PFSK-1 (cell line): Measurements from ENCODE around the gene PRPSAP2.

Experiments used
- POLR2AphosphoS5 ChIP-seq: IDR thresholded peaks from 2 replicates; pipeline ENCODE4 v1.6.1; 2012; ENCODE audit warnings: low read depth, mild to moderate bottlenecking, control low read depth, low read length, moderate library complexity
- REST ChIP-seq, 2 experiments: IDR thresholded peaks; 2 replicates each; pipeline versions ENCODE4 v1.6.1 to v1.8.0; 2011 to 2012; ENCODE audit warnings: low read depth in 2 of 2, low read length in 2 of 2, control low read depth in 1 of 2, inconsistent platforms in 1 of 2, mild to moderate bottlenecking in 1 of 2, moderate library complexity in 1 of 2; ENCODE audit not compliant: insufficient read depth in 1 of 2
- SIN3A ChIP-seq: IDR thresholded peaks from 2 replicates; pipeline ENCODE4 v1.6.1; 2012; ENCODE audit warnings: mild to moderate bottlenecking, low read length, moderate library complexity, borderline replicate concordance; ENCODE audit not compliant: insufficient read depth
- TAF1 ChIP-seq: IDR thresholded peaks from 2 replicates; pipeline ENCODE4 v1.6.1; 2012; ENCODE audit warnings: low read length, control low read depth, borderline replicate concordance; ENCODE audit not compliant: insufficient read depth

GRCh38 chr17:18944646-18945045, 86.7 kb downstream of the PRPSAP2 start:
- TF ChIP-seq REST (IDR thresholded peaks at IDR 0.05; ENCODE audit: insufficient read depth in 1 of 2, low read depth in 2 of 2, low read length in 2 of 2) (no peak), SIN3A (no peak), POLR2AphosphoS5 (no peak), TAF1 (no peak)
